HepG2 (cell line): ENCODE data around the gene NELFB. TPM values are rescaled to one million over a fixed set of nuclear protein-coding genes. Genes with fewer than 3 reads are reported as not detected.

ENCODE experiments used
- CEBPG ChIP-seq: IDR thresholded peaks from 2 replicates; pipeline ENCODE4 v1.6.1; 2016
- DR1 ChIP-seq: sonication (generic); formaldehyde crosslinking; IDR thresholded peaks from 2 replicates; pipeline ENCODE4 v1.8.0; 2021; ENCODE audit warnings: mild to moderate bottlenecking, missing genetic modification reagents, inconsistent platforms
- ERF ChIP-seq: IDR thresholded peaks from 2 replicates; pipeline ENCODE4 v1.6.1; 2018; ENCODE audit warnings: missing biosample characterization, missing genetic modification reagents
- HNRNPLL ChIP-seq: fragments of 200-400 bp; formaldehyde crosslinking; IDR thresholded peaks from 2 replicates; pipeline ENCODE4 v1.6.1; 2017; ENCODE audit warnings: mild to moderate bottlenecking, low read depth, low read length; ENCODE audit not compliant: poor library complexity, severe bottlenecking
- KMT2A ChIP-seq: sonication (generic); formaldehyde crosslinking; IDR thresholded peaks from 2 replicates; pipeline ENCODE4 v1.4.0; 2020; ENCODE audit warnings: missing genetic modification reagents
- POLR2AphosphoS5 ChIP-seq: IDR thresholded peaks from 2 replicates; pipeline ENCODE4 v1.6.1; 2012; ENCODE audit warnings: low read depth, low read length
- REXO4 ChIP-seq: sonication (generic); formaldehyde crosslinking; IDR thresholded peaks from 2 replicates; pipeline ENCODE4 v1.8.0; 2022; ENCODE audit warnings: missing genetic modification reagents, mild to moderate bottlenecking, borderline replicate concordance
- SETDB1 ChIP-seq: sonication (generic); formaldehyde crosslinking; IDR thresholded peaks from 2 replicates; pipeline ENCODE4 v1.5.1; 2020; ENCODE audit warnings: missing genetic modification reagents, mild to moderate bottlenecking, borderline replicate concordance
- TAF1 ChIP-seq: sonication (generic); formaldehyde crosslinking; IDR thresholded peaks from 2 replicates; pipeline ENCODE4 v1.4.0; 2020; ENCODE audit warnings: missing genetic modification reagents
- YEATS4 ChIP-seq: sonication (generic); formaldehyde crosslinking; IDR thresholded peaks from 2 replicates; pipeline ENCODE4 v1.4.0; 2020; ENCODE audit warnings: missing genetic modification reagents, borderline replicate concordance
- ZNF230 ChIP-seq: sonication (generic); formaldehyde crosslinking; IDR thresholded peaks from 2 replicates; pipeline ENCODE4 v1.4.0; 2020; ENCODE audit warnings: mild to moderate bottlenecking, missing genetic modification reagents
- ZNF777 ChIP-seq: sonication (generic); formaldehyde crosslinking; IDR thresholded peaks from 2 replicates; pipeline ENCODE4 v1.4.0; 2020; ENCODE audit warnings: missing genetic modification reagents
- polyA plus RNA-seq, 8 experiments: library from polyadenylated mRNA; depleted of rRNA in 3 of 8; stranded (reverse) in 7 of 8; unstranded in 1 of 8; fragments of >200 nt; fragmentation: Illumina TruSeq in 4 of 8; extraction: Trizol in 4 of 8; gene quantifications; 2 replicates each; pipeline versions ENCODE4 v1.2.1 to v1.2.3, GENCODE V29; 2011 to 2016; ENCODE audit warnings: low read depth in 4 of 8, missing spikeins in 1 of 8, mixed read lengths in 1 of 8; ENCODE audit not compliant: insufficient read depth in 1 of 8
- total RNA-seq, 5 experiments: library from RNA; depleted of rRNA; stranded (reverse); fragments of >200 nt; fragmentation: Illumina TruSeq; extraction: Trizol; gene quantifications; 2 replicates each; pipeline ENCODE4 v1.2.3, GENCODE V29; 2016; ENCODE audit warnings: low read depth in 1 of 5
- TF ChIP-seq, protein P1 (sequence below): sonication (generic); formaldehyde crosslinking; IDR thresholded peaks from 2 replicates; pipeline ENCODE4 v1.9.0; 2022; ENCODE audit warnings: missing genetic modification reagents, mild to moderate bottlenecking, borderline replicate concordance
- TF ChIP-seq, protein P2 (sequence below): sonication (generic); formaldehyde crosslinking; IDR thresholded peaks from 2 replicates; pipeline ENCODE4 v1.4.0; 2020; ENCODE audit warnings: mild to moderate bottlenecking, missing genetic modification reagents
- TF ChIP-seq, protein P3 (sequence below), 2 experiments: sonication (generic) in 1 of 2; formaldehyde crosslinking in 1 of 2; IDR thresholded peaks; 2 replicates each; pipeline versions ENCODE4 v1.4.0 to v1.6.1; 2016 to 2020; ENCODE audit warnings: borderline replicate concordance in 1 of 2, low read depth in 1 of 2, mild to moderate bottlenecking in 1 of 2, missing genetic modification reagents in 1 of 2
- TF ChIP-seq, protein P4 (sequence below): IDR thresholded peaks from 2 replicates; pipeline ENCODE4 v1.6.1; 2016; ENCODE audit warnings: mild to moderate bottlenecking, missing biosample characterization, missing genetic modification reagents
- TF ChIP-seq, protein P5 (sequence below): sonication (generic); formaldehyde crosslinking; IDR thresholded peaks from 2 replicates; pipeline ENCODE4 v1.5.1; 2020; ENCODE audit warnings: missing genetic modification reagents, mild to moderate bottlenecking, borderline replicate concordance

The NELFB gene
- total and polyA plus RNA-seq, 2 of the 13 experiments (the other 11 are each of a cell fraction or from before 2014, with no cell fraction given): 26.5 to 45.8 TPM

DNA sequence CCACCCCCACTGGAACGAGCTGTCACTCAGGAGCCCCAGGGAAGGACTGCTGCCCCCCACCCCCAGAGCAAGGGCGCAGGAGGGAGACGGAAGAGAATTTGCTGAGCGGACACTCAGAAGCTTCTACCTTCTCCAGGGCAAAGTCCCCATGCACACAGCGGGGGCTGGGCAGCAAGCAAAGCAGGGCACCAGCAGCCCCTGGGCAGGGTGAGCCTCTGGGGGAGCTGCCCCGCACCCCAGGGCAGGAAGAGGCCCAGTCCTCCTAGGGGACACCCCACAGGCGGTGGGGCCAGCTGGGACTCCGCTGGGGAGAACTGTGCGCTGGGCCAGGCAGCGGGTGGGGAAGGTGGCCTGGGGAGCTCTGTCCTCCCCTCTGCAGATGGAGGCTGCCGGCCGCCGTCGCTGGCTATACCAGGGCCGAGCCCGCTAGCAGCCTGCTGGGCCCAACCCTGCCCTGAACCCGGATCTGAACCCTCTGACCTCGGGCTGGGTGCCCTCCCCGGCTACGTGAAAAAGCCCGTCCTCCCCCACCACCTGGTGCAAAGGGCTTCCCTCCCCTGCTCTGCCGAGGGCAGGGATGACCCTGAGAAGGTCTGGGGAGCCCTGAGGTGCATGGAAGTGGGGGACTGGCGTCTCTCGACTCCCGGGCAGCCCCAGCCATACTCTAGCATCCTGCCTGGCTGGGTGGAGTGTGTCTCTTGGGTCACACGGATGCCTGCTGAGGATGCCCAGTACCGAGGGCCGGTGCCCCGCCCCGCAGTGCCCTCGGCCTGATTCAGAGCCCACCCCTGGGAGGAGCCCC, 25.0 kb upstream of the NELFB start (continued):
- TF ChIP-seq, protein P1, sequence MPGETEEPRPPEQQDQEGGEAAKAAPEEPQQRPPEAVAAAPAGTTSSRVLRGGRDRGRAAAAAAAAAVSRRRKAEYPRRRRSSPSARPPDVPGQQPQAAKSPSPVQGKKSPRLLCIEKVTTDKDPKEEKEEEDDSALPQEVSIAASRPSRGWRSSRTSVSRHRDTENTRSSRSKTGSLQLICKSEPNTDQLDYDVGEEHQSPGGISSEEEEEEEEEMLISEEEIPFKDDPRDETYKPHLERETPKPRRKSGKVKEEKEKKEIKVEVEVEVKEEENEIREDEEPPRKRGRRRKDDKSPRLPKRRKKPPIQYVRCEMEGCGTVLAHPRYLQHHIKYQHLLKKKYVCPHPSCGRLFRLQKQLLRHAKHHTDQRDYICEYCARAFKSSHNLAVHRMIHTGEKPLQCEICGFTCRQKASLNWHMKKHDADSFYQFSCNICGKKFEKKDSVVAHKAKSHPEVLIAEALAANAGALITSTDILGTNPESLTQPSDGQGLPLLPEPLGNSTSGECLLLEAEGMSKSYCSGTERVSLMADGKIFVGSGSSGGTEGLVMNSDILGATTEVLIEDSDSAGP (CRISPR knock-in tag): peak; percentile 46; the same call in 1 of the 2 replicates
- TF ChIP-seq REXO4 (CRISPR knock-in tag): no peak
- TF ChIP-seq, protein P2, sequence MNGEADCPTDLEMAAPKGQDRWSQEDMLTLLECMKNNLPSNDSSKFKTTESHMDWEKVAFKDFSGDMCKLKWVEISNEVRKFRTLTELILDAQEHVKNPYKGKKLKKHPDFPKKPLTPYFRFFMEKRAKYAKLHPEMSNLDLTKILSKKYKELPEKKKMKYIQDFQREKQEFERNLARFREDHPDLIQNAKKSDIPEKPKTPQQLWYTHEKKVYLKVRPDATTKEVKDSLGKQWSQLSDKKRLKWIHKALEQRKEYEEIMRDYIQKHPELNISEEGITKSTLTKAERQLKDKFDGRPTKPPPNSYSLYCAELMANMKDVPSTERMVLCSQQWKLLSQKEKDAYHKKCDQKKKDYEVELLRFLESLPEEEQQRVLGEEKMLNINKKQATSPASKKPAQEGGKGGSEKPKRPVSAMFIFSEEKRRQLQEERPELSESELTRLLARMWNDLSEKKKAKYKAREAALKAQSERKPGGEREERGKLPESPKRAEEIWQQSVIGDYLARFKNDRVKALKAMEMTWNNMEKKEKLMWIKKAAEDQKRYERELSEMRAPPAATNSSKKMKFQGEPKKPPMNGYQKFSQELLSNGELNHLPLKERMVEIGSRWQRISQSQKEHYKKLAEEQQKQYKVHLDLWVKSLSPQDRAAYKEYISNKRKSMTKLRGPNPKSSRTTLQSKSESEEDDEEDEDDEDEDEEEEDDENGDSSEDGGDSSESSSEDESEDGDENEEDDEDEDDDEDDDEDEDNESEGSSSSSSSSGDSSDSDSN (CRISPR knock-in tag): peak; percentile 82
- TF ChIP-seq, protein P3, sequence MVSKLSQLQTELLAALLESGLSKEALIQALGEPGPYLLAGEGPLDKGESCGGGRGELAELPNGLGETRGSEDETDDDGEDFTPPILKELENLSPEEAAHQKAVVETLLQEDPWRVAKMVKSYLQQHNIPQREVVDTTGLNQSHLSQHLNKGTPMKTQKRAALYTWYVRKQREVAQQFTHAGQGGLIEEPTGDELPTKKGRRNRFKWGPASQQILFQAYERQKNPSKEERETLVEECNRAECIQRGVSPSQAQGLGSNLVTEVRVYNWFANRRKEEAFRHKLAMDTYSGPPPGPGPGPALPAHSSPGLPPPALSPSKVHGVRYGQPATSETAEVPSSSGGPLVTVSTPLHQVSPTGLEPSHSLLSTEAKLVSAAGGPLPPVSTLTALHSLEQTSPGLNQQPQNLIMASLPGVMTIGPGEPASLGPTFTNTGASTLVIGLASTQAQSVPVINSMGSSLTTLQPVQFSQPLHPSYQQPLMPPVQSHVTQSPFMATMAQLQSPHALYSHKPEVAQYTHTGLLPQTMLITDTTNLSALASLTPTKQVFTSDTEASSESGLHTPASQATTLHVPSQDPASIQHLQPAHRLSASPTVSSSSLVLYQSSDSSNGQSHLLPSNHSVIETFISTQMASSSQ (IDR thresholded peaks at IDR 0.05; ENCODE audit: low read depth): no peak
- TF ChIP-seq, protein P3 (CRISPR knock-in tag; IDR thresholded peaks at IDR 0.05; ENCODE audit: borderline replicate concordance): peak; percentile 2; the same call in 1 of the 2 replicates
- TF ChIP-seq HNRNPLL: peak; percentile 29
- TF ChIP-seq CEBPG (CRISPR knock-in tag): no peak
- peak; percentile 63; the same call in 1 of the 2 replicates for TF ChIP-seq YEATS4 (CRISPR knock-in tag)
- no peak for TF ChIP-seq SETDB1 (CRISPR knock-in tag)
- TF ChIP-seq KMT2A (CRISPR knock-in tag): peak; percentile 28; the same call in 1 of the 2 replicates
- peak; percentile 46; the same call in 1 of the 2 replicates for TF ChIP-seq TAF1 (CRISPR knock-in tag)
- peak; percentile 75; the same call in 1 of the 2 replicates for TF ChIP-seq ZNF230
- TF ChIP-seq ERF (CRISPR knock-in tag): no peak
- peak; percentile 59; the same call in 1 of the 2 replicates for TF ChIP-seq ZNF777 (CRISPR knock-in tag)
- TF ChIP-seq, protein P4, sequence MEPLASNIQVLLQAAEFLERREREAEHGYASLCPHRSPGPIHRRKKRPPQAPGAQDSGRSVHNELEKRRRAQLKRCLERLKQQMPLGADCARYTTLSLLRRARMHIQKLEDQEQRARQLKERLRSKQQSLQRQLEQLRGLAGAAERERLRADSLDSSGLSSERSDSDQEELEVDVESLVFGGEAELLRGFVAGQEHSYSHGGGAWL (CRISPR knock-in tag): peak; percentile 67
- TF ChIP-seq POLR2AphosphoS5: peak; percentile 25; the same call in 1 of the 2 replicates
- TF ChIP-seq, protein P5, sequence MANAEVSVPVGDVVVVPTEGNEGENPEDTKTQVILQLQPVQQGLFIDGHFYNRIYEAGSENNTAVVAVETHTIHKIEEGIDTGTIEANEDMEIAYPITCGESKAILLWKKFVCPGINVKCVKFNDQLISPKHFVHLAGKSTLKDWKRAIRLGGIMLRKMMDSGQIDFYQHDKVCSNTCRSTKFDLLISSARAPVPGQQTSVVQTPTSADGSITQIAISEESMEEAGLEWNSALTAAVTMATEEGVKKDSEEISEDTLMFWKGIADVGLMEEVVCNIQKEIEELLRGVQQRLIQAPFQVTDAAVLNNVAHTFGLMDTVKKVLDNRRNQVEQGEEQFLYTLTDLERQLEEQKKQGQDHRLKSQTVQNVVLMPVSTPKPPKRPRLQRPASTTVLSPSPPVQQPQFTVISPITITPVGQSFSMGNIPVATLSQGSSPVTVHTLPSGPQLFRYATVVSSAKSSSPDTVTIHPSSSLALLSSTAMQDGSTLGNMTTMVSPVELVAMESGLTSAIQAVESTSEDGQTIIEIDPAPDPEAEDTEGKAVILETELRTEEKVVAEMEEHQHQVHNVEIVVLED (CRISPR knock-in tag): peak; percentile 70; the same call in 1 of the 2 replicates
- TF ChIP-seq DR1 (CRISPR knock-in tag): no peak
